CD4-positive, alpha-beta T cell treated with Interleukin-21 for 1 hour (primary cell): Measurements from ENCODE around the gene PPWD1.

ENCODE experiments used
- DNase-seq: peaks from one replicate; pipeline ENCODE4 v3.0.0-alpha.2; 2020

The PPWD1 gene

GRCh38 chr5:65624025-65624570 lies 61.0 kb downstream of the PPWD1 start, which contains the start of gene TRIM23:
TRIM23 (minus strand) TSS chr5:65624333; CDS start chr5:65624274, 59 bp downstream.
- DNase-seq = peak; percentile 93

DNA sequence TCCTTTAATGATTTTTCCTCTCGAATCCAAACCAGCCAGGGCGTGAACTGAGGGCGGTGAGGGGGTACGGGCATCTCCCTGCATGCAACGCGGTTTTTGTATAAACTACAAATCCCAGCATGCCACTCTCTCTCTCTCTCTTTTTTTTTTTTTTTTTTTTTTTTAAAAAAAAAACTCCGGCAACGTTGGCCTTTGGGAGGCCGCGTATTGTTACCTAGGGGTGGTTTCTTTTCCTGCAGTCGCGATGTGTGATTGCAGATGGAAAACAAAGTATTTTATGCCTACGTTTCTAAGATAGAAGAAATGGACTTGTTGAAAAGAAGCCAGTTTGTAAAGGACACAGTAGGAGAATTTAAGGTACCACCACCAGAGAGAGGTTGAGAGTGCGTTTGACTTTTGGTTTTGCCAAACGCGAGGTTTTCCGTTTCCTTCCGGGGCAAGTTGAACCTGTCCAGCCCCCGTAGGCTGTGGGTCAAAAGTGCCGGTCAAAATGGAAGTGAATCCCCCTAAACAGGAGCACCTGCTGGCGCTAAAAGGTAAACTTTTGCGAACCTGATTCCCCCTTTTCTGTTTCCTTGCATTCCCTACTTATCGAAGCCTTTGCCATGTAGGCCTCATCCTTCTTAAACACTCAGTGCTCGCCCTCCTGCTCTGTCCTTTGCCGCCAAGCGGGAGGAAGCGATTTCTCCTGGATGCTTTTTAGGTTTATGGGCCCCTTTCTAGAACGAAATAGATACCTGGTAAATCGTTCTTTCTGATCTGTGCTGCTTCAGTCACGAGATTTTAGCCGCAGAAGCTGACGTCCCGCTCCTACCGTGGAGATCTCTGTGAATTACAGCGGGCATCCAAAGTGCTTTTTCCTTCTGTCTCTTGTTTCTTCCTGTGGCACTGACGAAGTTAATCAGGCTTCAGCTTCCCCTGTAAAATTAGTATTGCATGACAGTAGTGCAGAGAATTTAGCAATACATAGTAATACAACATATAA lies 61.8 kb downstream of the PPWD1 start, which contains the start of the genes SHLD3 and TRAPPC13:
Gene SHLD3, plus strand, starts transcription at position 457 of the 985 bp plus-strand sequence. CDS start 4,561 bp downstream, outside the sequence.
Gene TRAPPC13, plus strand, starts transcription at position 457 of the 985 bp plus-strand sequence. Its CDS starts 34 bp downstream, at position 491.
- DNase-seq = peak; percentile 93

GRCh38 chr5:65625743-65626142 lies 62.6 kb downstream of the PPWD1 start:
- DNase-seq = no peak

- no peak for DNase-seq
These were observed 67.9 kb downstream of the PPWD1 start for GRCh38 chr5:65630981-65631380.
